HG03442 (cell line): ENCODE measurements around the gene UNC119B.

Source experiments
- ATAC-seq: cut with Tn5 transposase; IDR thresholded peaks from one replicate; pipeline ENCODE4 v1.9.1; 2021; ENCODE audit warnings: mild to moderate bottlenecking, moderate library complexity; ENCODE audit not compliant: unreplicated experiment

UNC119B gene

DNA sequence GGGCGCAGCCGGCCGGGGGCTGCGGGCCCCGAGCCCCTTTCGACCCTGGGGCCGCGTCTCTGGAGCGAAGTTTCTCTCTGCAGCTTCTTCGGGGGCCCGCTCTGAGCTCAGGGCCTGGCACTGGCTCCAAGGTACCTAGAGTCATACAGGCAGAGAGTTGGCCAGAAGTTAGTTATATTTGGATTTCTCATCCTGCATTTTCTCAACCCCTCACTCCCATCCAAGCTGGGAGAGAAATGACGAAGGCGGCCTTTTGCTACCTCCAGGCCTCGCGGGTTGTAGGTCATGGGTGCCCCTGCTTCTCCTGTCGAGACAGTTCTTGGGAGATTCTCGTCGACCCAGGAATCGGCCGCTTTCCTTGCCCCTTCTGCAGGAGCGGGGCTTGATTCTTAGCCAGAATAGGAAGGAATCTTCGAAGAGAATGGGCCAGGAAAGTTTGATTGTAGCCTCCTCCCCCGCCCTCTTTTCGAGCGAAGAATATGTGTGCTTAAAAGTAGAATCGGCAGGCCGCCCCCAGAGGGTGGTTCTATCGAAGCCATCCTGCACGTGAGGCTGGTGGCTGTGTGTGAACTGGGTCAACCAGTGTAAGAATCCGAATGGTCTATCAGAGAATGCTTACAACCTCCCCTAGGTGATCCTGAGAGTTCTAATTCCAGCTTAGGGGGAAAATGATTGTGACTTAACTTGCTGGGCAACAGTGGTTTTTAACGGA is 22.5 kb upstream of the UNC119B start:
- ATAC-seq: no peak

DNA sequence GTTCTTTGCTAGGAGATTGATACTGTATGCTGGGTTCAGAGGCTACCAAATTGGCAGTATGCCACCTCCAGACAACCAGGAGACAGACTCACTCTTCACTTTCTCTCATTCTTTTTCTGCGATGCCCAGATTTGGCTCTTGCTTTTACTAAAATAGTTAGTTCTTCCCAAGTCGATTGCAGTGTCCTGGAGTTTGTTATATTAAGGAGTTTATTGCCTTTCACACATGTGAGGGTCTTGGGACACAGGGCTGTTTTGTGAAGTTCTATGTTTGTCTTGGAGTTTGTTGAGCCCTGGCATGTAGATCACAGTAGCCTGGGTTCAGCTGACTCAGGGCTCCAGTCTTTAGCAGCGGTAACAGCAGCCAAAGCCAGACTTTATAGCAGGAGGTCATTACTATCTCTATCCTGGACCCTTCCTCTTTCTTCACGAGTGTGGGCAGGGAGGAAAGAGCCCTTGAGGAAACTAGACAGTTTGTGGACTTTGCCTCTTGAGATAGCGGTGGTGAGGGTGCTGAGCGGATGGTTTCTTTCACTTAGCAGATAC is 21.7 kb upstream of the UNC119B start:
- ATAC-seq: no peak

DNA sequence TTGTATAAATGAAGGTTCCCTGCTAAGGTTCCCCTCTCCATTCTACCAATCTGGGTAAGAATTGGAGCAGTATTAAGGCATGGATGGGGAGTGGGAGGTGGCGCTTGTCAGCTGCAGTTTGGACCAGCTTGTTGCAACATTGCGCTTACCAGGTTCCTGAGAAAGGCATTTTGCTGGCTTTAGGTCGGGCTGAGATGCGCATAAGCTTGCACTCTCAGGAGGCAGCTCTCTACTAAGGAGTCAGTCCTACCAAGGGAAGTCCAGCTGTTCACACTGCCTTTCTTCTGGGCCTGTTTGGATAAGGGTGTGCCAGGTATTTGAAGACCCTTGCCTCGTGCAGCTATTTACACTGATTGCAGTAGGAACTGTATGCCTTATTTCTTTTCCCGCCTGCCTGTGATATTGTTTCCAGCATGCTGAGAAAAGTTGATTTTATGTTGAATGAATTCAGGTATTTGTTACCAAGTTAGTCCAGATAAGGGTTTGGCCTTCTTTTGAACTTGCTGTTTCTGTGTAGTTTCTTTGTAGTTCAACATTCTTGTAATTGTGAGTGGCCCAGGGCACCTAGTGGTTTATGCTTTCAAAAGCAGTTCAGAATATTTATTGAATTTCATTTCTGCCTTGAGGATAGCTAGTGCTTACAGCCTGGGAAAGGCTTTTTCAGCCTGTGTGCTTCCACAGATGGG is 20.7 kb upstream of the UNC119B start:
- ATAC-seq: no peak

DNA sequence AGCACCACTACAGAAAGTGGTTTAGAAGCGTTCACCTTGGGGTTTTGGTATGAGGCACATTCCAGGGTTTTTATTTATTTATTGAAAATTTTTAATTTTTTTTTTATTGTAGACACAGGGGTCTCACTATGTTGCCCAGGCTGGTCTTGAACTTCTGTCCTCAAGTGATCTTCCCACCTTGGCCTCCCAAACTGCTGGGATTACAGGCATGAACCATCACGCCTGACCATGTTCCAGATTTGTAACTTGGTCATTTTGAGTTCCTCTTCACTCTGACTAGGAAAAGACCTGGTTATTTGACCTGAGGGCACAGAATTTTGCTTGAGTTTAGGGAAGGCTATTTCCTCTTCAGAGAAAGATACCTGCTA is 20.2 kb upstream of the UNC119B start:
- ATAC-seq: no peak

DNA sequence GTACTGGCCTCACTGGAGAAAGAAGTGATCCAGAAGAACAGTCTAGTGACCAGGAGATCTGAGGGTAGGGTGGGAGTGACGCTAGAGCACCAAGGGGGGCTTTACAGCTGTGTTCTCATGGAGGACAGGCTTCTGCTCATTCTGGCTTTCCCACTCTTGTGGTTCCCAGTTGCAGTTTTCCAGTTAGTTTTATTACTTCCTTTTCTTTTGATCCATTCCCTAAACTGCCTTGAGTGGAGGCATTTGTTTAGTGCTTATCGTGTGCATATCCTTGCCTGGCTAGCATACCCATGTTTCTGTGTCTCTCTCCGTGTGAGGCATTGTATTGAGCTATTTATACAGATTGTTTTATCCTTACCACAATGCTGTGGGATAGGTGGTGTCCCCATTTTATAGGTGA is 19.3 kb upstream of the UNC119B start:
- no peak for ATAC-seq

DNA sequence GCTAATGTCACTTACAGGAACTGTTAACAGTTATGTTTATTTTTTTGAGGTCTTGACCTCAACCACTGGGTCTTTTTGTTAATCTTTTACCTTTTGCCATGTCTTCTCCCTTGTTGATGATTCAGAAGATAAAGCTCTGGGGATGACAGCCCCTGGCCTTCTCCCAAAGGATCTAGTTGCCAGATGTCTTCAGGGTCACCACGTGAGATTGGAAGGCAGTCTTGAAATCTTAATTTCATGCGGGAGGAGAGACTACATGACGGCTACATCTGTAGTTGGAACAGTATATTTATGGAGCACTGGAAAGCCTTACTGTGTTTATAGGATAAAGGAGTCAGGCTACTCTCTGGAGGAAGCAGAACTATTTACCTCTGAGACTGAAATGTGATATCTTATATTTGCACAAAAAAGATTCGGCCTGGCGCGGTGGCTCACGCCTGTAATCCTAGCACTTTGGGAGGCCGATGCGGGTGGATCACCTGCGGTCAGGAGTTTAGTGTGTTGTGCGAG is 17.7 kb upstream of the UNC119B start:
- ATAC-seq: no peak

DNA sequence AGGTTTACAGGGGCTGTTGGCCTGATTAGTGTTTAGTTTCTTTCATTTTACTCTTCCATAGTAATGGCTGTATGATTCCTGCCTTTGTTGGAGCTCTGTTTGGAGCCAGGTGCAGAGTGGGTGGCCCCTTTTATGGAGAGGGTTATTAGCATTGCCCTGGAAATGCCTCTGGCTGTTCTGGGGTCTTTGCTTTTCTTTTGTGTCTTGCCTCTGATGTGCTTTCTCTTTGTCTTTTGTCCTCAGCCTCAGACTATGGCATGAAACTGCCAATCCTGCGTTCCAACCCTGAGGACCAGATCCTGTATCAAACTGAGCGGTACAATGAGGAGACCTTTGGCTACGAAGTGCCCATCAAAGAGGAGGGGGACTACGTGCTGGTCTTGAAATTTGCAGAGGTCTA is 16.4 kb upstream of the UNC119B start:
- no peak for ATAC-seq

DNA sequence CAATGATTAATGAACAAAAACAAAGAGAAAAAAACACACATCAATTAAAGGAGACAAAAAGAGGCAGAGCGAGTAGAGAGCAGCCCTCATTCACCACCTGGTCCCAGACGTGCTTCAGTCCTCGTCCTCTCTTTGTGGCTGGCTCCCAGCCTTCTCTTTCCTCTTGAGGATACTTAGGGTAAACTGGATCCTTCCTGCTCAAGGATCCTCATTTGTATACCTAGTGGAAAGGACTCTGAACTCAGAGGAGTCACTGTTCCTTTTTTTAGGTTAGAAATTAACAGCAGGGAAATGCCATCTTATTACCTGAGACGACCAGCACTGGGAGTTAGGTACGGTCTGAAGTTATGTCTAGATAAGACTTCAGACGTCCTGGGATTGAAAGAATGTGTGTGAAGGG is 13.6 kb upstream of the UNC119B start:
- no peak for ATAC-seq

DNA sequence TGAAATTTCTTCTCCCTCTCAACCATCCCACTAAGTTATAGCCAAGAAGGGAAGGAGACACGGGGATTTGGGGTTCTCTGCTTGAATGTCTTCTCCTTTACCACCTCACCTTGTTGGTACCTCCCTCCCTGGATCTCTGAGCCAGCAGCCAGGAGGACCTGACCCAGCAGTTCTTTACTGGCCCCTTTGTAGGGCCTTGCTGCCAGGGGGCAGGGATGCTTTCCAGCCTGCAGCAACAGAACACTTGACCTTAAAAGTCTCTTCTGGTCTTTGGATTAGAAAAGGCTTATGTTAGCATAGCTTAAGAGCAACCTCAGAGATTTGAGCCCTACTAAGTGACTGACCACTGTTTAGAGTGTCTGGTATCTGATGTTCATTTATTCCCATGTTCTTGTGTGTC is 12.9 kb upstream of the UNC119B start:
- ATAC-seq: no peak

DNA sequence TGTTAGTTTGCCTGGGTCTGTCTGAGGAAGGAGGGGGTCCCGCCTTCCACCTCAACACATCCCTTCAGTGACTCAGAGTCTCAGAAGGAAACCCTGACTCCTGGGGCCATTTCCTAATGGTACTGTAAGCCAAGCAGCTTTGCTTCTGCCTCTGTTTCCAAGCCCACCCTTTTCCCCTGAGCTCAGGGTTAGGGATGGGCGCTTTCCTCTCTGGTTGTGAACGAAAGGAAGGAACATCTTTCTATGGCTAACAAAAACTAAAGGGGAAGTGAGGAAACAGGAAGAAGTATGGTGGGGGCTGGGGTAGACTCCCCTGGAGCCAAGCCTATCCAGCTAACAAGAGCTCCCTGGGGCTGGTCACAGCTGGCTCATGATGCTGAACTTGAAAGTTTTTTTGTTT is 11.6 kb upstream of the UNC119B start:
- ATAC-seq: no peak

DNA sequence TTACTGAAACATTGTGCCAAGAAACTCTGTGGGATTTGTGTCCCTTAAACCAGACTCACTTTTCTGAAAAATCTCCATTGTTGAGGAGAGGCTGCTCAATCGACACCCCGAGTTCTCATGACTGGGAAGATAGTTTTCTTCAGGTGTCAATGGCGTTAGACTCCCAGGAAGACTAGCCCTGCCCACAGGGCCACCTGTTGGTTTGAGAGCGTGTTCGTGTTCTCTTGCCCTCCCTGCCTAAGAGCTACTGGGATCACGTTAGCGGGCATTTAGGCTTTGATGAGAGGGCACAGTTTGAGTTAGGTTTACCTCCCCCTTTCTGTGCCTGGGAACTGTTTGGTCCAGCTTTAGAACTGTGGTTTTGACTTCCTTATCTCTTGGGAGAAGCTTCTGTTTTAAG is 10.7 kb upstream of the UNC119B start:
- no peak for ATAC-seq

DNA sequence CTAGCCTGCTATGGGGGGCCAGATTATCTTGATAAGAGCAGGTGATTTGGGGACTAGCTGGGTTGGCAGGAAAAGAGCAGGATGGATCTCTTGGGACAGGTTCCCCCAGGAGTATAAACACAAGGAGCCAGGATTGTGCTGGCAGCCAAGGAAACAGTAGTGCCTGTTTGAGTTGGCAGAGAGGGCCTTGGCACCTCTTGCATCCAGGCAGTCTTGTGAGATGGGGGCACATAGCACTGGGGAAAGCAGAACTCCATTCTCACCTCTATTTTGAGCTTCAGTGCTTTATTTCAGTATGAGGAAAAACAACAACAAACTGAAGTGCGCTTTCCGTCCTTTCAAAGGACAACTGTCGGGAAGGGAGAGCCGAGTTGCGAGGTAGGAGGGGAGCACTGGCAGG is 9.4 kb upstream of the UNC119B start:
- no peak for ATAC-seq

DNA sequence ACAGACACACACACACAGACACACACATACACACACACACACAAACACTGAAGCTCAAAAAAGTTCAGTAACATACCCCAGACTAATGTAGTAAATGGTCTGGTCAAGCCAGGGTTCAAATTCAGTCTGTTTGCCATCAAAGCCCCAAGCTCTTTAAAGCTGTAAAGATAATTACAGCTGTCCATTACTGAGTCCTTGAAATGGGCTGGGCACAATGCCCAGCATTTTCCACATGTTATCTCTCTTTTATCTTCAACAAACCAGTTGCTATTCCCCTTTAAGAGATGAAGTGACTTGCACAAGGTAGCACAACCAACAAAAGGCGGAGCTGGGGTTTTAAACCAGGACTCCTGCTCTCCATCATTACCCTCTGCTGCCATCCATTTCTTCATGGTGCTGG is 7.6 kb upstream of the UNC119B start:
- ATAC-seq: no peak

DNA sequence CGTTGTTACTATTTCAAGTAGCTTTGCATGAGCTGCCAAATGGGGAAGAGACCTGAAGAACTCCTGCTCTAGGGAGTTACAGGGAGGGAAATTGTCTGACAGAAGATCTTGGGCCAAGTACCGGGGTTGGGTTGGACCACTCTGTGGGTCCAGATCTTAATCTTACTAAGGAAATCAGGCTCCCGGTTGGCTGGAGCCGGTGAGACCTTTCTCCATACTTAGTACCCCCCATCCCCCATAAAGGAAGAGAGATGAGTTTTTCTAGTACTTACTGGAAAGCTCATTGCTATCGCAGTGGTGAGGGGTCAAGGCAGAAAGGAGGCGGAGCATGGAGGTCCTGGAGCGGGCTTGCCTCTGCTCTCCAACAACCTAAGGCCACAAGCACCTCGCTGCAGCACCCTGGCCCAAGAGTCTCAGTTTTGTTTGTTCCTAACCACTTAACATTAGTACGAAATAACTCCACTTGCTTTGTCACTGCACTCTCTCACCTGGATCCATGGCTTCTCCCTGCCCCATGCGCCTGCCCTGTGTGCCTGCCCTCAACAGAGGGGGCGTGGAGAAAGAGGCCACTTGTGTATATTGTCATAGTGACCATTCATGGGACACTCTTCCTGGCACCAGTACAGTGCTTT is 6.8 kb upstream of the UNC119B start:
- no peak for ATAC-seq

DNA sequence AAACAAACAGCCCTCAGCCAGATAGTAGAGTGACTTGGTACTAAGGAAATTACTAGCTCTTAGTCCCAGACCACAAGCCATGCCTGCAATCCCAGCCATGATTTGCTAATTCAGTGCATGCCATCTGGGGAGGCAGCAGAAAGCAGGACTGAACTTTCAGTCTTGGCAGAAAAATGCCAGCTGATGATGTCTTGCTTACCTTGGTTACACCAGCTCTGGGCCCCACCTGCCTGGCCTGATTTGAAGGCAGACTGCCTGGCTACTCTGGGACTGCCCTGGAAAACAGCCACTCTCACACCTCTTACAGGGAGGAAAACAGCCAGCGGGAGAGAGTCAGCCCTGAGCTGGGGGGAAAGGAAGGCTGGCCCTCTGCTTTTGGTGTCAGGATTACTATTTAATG is 4.6 kb upstream of the UNC119B start:
- ATAC-seq: no peak

DNA sequence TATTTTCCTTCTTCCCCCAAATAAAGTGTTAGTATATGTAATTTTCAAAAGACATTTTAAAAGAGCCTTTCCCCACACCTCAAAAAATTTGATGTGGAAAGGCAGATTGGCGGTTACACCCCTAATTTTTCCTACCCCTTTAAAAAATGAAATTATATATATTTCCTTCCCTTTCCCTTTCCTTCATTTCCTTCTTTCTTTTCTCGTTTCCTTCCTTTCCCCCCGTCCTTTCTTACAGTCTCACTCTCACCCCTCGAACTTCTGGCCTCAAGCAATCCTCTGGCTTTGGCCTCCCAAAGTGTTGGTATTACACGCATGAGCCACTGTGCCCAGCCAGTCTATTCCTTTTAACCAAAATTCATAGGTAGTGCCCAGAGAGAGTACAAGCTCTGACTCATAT is 4.2 kb upstream of the UNC119B start:
- no peak for ATAC-seq

DNA sequence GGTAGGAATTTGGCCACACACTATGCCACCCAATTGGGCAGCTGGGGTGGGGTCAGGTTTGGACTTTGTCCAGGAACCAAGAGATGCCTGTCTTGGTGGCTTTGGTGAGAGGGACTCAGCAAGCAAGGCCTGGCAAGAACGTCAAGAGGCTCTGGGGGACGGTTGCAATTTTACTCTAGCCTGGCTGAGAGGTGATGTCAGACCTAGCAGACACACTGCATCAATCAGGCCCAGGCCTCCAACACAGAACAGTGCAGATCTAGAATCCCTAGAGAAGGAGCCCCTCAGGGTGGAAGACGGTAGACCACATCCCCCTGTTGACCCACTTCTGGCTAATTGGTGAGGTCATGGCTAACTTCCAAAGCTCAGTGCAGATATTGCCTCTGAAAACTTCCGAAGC is 1.6 kb upstream of the UNC119B start:
- no peak for ATAC-seq

DNA sequence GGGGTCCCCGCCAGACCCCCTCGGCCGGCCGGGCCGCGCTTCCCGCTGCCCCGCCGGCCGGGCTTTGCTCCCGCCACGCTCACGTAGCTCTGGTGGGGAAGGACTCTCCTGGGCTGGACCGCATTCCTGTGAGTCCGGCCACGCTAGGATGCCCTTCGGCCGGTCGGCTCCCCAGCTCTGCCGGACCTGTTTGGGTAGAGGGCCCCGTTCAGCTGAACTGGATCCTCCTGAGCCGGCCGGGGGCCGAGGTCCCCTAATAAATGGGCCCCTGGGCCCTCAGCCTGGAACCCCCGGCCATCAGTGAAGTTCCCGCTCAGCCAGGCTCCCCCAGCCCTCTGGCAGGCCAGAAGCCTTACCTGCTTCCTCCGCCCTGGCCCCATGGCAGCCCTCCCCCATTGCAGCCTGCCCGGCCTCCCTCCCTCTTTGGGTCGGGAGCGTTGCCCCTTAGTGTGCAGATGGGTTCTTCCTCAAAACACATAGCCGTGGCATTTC is 593 bp downstream of the UNC119B start:
- ATAC-seq: peak; percentile 23

DNA sequence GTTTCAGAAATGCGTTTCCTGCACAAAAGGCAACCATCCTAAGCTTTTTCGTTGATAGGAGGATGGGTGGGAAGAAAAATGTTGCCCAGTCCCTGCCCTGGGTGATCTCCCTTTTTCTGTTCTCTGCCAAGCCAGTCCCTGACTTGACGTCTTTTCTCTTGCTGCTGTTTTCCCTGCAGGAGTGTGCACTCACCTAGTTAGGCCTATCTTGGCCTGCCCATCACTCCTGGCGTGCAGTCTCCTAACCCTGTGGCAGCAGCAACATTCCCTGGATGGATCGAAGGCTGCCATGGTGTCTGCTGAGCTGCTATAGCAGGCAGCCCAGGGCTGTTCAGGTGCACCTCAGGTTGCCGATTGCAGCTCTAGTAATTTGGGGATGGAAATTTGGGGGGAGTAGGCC is 1.2 kb downstream of the UNC119B start:
- ATAC-seq: no peak

DNA sequence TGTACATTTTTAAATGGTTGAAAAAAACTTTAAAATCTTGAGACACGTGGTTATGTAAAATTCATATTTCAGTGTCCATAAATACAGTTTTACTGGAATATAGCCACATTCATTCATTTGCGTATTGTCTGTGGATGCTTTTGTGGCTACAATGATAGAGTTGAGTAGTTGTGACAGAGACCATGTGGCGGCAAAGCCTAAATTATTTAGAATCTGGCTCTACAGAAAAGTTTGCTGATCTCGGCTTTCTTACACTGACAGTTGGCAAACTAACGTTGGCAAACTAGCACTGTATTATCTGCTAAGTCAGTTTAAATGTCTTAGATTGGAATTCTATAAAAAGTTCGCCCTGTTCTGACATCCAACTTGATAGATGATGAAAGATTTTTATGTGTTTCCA is 2.4 kb downstream of the UNC119B start:
- ATAC-seq: no peak

DNA sequence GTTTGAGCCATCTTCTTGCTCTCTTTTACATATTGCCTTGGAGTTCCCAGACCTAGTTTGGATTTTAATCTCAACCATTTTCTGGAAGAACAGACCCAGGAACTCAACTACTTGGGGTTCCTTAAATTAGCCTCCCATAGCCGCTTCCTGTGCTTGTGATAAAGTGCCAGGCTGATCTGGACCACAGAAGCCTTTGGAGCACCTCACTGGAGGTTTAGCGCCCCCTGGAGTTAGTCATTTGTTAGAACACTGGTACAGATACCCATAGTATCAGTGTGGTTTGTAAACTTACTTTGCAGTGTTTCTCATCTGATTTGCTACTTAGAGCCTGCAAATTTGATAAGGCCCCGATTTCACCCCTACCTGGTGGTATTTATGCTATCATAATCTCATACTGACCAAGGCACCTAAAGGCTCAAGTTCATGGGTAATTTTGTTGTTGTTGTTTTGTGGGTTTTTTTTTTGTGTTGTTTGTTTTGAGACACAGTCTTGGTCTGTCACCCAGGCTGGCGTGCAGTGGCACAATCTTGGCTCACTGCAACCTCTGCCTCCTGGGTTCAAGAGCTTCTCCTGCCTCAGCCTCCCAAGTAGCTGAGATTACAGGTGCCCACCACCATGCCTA is 3.7 kb downstream of the UNC119B start:
- no peak for ATAC-seq
